HG02938 (cell line): ENCODE measurements around the gene IARS1.

Experiments used
- ATAC-seq: cut with Tn5 transposase; IDR thresholded peaks from one replicate; pipeline ENCODE4 v1.9.1; 2021; ENCODE audit warnings: mild to moderate bottlenecking, moderate library complexity; ENCODE audit not compliant: unreplicated experiment

IARS1 gene

DNA sequence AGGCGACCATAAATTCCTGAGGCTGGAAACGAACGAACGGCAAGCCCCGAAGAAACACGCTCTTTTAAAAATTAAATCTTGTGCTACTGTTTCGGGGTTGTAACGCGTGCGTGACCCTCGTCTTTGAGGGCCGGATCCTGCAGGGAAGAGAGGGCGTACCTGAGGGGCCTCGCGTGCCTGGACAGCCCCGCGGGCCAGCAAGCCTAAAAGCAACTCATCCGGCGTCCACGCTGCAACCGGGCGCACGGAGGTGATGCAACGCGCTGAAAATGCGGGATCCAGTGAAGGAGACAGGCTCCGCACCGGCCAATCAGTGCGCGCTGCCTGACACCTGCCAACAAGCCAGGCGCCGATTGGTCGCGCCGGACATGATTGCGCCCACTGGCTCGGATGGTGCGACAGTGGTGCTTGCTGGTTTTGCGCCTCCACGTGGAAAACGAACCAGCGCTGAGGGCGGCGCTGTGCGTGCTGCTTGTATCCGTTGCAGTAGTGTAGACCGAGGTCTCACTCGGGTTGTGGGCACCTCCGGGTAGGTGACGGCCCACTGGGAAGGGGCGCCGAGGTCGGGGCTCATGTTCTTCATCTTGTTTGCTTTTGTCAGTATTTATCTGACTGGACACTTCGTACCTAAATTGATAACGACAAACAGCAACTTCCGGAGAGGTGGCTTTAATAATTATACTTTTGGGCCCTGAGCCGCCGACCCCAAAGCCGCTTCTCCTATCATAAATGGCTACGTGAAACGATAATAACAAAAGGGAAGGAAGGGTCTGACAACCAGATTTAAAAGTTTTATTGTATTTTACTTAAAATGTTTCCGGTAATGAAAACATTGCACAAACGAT is at the start of gene IARS1:
IARS1 (minus strand) TSS at position 246 of the 845 bp plus-strand sequence. CDS start 4,278 bp downstream, outside the sequence.
- ATAC-seq = peak; percentile 89

DNA sequence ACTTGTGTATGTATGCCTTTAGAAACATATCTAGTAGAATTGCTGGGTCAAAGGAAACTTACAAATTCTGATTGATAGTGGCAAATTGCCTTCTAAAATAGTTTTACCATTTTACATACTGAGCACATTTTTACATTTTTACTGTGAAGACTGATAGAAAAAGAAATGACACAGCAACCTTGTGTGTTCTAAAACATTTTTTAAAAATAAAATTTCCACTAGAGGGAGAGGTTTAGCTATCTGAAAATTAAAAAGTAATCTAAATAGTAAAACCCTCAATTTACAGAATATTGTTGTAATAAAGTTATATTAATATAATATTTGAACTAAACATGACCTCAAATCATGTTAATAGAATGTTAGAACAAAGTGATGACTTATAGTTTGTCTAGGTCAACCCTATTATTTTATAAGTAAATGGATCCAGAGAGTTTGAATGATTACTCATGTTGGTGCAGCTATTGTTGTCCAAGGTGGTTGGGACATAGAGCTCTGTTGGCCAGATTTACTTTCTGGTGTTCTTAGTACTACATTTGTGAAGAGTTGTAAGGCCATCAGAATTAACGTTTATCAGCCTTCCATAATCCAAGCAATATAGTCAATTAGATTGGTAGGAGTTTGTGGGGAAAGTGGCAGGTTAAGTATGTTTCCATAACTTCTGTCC is 49.5 kb upstream of the IARS1 start:
- ATAC-seq = no peak

DNA sequence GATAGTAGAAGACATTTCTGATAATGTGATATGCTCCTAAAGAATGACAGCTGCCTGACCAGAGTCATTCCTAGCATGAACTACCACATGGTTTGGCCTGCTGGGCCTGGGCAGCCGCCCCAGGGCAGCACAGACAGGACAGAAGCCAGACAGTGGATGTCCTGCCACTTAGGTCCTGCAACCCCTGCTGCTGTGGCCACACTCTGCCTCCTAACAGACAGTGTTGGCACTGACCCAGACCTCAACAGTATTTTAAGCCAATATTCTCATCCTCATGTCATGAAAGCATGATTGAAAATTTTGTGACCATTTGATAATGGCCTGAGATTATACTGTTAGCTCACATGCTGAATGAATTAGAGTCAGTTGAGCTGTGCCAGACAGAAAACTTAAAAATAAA is 48.1 kb upstream of the IARS1 start:
- ATAC-seq = no peak

DNA sequence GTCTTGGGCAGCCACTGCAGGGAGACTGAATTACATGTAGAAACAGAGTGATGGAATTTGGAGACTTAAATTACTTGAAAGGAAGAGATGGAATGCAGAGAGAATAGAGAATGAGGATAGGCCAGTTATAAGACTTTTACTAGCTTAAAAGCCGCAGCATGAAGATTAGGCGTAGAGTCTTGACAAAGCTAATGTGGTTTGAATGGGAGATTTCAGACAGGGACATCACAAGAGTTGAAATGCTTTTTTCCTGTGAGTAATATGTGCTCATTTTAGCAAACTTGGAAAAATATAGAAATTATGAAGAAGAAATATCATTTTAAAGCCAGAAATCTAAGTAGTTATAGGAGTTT is 39.8 kb upstream of the IARS1 start:
- ATAC-seq = no peak

DNA sequence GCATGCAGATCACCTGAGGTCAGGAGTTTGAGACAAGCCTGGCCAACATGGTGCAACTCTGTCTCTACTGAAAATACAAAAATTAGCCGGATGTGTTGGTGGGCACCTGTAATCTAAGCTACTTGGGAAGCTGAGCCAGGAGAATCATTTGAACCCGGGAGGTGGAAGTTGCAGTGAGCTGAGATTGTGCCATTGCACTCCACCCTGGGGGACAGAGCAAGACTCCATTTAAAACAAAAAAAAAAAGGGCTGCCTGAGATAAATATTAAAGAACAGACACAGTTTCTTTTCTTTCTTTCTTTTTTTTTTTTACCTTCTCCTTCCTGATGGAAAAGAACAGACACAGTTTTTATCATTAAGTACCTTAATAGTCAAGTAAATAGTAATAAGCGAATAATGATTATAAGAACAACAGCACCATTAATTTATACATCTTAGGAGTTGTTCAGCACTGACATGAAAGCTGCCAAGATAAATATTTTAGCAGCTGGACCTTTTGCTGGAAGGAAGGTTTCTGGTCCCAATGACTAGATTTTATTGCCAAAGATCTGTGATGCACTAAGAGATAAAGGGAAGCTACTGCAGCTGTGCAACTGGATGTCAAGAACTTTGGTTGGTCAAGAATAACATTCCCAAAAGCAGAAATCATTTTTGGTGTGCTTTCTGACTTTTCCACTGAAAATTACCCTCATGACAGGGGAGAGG is 39.2 kb upstream of the IARS1 start:
- no peak for ATAC-seq

DNA sequence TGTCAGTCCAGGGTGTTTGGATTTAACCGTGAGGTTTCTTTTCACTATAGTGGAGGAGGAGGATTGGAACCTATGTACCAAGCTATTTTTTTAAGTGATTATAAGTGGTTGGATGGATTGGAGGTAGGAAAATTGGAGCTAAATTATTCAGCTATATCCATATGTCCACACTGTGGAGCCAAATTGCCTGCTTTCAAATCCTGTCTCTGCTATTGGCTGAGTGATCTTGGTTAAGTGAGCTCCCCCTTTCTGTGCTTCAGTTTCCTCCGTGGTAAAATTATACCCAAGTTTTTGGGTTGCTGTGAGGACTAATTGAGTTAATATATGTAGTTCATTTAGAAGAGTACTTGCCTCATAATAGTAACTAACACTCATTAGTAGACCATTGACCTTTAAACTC is 34.7 kb upstream of the IARS1 start:
- no peak for ATAC-seq

DNA sequence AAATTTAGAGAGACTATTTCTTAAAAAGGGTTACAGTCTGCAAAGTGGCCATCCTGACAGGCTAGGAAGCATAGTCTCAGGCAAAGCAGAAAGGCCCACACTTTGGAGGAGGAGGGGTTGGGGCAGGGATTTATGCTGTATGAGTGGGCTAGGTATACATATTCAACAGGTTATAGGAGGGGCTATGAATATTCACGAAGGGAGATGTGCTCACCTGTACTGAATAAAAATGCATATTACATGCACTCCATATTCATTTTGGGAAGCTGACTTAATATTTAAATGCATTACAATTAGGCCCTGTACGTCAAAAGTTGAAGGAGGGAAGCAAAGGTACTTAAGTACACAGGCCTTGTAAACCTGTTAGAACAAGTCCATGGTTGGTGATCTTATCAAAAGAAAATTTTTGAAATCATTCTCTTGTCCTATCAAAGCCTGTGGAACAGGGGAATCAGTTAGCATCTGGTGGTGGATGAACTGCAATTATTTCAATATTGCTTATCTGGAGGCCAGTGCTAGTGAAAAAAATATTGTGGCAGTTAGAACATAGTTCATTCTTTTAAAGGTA is 33.9 kb upstream of the IARS1 start:
- ATAC-seq = no peak

DNA sequence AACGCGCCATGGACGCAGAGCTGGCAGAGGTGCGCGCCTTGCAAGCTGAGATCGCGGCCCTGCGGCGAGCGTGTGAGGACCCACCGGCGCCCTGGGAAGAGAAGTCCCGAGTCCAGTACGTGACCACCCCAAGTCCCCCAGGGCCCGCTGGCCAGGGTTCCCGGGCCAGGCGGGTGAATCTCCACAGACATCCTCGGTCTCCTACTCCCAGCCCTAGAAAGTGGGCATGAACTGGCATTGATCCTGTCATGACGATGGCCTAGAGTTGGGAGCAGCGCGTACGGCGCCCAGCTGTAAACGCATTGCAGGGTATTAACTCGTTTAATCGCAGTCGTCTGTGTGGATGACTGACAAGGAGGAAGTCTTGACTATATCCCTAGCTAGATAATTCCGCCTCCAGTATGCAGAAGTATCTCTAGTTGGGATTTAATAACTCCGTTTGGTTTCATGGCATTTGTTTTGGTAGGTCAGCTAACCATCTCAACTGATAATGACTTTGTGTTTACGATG is 32.5 kb upstream of the IARS1 start:
- ATAC-seq = peak; percentile 7

DNA sequence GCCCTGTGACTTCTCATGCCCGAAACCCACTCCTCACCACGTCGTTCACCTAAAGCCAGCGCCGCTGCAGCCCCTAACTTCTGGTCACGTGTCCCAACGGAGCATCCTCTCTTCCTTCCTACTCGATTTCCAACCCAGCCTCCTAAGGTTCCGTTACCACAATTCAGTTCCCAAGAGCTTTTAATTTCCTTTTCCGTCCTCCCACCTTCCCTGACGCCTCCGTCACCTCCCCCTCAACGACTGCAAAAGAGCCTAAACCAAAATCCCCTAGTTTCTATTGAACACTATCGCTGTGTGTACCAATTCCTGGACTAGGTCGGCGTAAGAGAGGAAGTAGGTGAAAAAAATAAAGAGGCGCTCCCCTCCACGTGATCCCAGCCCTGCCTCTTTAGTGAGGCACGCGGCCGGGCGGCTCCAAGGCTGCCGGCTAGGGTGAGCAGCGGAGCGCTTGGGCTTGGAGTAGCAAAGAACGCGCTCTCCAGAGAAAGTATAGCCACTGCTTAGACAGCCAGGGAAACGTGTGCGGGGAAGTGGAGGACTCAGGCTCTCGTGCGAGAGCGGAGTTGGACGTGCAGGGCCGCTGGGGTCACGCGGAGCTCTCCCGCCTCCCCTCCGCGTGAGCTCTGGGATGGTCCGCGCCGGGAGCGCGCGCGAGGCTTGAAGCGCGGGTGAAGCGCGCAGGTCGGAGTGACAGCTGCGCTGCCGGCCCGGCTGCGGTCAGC is 31.9 kb upstream of the IARS1 start, which contains the start of the genes CENPP and NOL8:
CENPP (plus strand) TSS at position 685 of the 722 bp plus-strand sequence.
NOL8 (minus strand) TSS at position 82 of the 722 bp plus-strand sequence. CDS start 1,189 bp downstream, outside the sequence.
- ATAC-seq = peak; percentile 91

DNA sequence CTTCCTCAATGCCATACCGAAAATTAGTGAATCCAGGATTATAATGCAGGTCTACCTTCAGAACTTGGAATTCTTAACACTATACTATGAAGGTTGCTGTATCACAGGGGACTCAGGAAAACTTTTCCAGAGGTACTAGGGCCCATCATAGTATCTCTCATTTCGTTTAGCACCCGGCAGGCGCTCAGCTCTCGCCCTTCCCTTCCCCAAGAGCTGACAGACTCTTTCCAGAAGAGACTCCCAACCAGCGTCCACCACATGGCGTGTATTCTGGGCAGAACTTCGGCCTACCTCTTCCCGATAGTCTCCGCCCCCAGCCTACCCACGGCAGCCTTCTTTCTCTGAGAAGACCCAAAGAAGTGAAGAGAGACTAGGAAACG is 31.4 kb upstream of the IARS1 start:
- ATAC-seq = peak; percentile 10

DNA sequence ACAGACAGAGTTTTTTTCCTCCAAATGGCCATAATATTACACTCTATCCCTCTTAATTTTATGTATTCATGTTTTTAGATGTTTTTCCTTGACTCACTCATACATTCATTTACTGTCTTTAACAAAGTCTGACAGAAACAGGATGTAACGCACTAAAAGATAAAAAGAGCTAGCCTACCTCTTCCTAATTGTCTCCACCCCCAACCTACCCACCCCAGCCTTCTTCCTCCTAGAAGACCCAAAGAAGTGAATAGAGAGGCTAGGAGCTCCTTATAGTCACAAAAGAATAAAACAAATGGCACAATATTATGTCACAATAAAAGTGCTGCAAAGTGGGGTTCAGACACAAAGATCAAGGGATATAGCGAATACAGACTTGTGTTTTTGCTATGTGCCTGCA is 30.9 kb upstream of the IARS1 start:
- ATAC-seq = no peak

DNA sequence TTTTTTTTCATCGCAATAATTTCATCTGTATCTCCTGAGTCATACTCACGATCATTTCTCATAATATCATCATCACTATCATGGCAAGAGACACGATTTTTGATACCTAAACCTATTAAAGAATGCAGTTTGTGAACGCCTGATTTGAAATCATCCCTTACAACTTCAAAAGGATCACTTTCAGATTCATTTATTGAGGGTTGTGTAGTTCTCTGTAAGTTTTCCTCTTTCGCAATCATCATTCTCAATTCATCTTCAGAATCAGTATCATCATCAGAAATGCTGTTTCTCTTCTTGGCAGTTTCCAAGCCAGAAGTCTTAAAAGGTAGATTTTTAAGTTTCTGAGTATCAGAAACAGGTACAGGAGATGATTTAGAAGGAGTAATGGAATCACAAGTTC is 22.0 kb upstream of the IARS1 start:
- ATAC-seq = no peak

DNA sequence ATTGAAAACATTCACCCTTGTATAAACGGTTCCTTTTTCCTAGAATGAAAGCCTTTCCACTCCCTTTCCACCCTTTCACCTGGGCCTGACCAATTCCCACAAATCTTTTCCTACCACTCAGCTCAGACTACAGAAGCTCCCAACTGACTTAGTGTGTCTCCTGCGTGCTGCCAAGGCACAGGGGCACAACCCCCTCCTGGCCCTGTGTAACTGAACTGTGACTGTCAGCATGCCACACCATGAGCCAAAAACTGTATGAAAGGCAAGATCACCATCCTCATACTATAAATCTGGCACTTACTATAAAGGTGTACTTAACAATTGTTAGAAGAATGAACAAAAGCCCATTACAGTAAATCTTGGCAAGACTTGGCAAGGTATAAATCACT is 20.1 kb upstream of the IARS1 start:
- no peak for ATAC-seq

DNA sequence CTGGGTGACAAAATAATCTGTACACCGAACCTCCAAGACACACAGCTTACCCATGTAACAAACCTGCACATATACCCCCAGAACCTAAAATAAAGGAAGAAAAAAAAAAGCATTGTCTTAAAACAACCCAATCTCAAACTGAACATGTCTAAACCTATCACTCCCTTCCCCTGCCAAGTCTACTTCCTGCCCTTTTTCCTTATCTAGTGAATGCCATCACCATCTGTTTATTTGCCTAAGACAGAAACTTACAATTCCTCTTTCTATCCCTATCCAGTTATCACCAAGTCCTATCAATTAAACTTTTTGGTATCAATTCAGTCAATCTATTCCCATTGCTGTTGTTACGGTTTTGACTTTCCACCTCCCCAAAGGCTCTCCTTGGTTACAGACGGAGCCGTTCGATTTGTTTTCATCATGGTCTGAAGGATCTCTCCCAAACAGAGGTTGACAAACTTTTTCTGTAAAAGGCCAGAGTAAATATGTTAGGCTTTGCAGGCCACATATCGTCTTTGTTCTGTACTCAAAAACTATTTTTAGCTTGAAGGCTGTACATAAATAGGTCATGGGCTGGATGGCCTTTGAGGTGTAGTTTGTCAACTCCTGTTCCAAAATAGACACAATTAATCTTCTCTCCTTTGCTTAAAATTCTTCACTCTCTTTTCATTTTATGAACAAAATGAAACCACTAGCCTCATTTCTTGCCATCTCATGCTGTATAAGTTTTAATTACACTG is 19.6 kb upstream of the IARS1 start:
- ATAC-seq = no peak

DNA sequence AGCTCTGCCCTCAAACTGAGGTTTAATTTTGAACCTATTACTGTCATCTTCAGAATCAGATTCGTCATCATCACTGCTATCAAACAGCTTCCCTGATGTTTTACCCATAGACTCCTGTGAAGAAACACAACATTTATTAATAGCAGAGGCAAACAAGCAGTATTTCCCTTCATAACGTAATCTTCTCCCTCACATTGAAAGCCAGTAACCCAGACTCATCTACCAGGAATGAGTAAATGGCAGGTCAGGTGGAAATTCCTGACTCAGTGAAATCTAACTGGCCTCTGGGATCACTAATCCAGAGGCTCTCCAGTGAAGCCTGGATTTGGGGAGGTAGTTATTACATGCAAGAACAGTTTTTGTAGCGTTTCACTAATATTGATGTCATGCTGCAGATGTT is 17.1 kb upstream of the IARS1 start:
- no peak for ATAC-seq

DNA sequence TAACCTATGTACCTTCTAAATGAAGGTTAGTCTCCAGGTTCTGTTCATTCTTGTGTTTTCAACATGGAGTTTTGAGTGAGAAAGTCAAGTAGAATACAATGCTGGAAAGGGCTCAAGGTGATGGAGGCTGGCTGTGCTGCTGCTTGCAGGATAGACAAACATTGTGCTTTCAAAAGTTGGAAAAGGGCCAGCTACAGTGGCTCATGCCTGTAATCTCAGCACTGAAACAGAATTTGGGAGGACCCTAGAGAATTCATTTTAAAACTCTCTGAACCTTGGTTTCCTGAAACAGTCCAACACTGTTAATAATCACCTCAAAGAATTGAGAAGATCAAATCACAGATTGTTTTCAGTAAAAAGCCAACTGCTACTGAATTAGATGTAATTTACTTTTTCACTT is 15.4 kb upstream of the IARS1 start:
- ATAC-seq = no peak

DNA sequence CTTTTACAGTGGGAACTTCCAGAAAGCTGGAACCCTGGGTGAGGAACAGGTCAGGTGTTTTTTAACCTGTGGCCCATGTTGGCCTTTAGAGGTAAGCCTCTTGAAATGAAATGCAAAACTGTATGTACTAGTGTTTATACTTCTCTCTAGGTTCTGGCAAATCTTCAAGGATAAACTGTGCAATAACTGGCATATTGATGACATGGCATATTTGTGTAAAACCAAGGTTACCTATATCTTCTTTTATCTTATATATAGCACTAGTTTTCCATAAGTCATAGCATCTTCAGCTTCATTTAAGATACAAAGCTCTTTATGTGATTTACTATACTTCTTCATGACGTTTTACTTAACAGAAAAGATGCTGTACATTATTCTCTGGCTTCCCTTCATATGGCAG is 7.4 kb upstream of the IARS1 start:
- ATAC-seq = no peak

DNA sequence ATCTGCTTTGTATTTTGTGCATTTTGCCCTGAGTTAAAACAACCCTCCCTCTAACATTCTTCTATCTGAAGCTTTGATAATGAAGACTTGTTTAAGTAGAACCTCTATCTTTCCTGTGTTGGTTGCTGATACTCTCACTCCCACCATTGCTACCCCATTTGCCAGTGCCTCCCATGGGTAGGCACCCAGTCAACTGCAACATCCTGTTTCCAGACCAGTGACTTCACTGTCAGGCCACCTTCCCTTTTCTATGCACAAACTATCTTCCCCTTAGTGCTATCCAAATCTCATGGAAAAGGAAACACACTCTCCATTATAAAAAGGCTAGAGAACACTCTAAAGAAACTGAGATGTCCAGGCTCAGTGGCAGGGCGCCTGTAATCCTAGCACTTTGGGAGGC is 5.6 kb upstream of the IARS1 start:
- ATAC-seq = no peak

DNA sequence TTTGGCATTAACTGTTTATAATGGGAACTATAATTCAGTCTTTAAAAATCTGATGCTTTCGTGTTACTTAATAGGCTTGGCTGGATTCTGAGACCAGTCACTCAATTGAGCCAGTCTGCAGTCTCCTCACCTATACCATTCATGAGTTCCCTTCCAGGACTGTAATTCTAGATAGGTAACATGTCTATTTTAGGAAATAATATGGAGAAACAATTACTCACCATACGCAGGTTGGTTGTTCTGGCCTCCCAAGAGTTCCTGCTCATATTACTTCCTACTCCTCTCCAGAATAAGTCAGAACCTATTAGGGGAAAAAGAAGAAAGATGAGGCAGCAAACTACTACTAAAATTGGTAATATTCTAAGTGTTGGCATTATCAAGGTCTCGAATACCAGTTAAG is 4.5 kb upstream of the IARS1 start:
- no peak for ATAC-seq

DNA sequence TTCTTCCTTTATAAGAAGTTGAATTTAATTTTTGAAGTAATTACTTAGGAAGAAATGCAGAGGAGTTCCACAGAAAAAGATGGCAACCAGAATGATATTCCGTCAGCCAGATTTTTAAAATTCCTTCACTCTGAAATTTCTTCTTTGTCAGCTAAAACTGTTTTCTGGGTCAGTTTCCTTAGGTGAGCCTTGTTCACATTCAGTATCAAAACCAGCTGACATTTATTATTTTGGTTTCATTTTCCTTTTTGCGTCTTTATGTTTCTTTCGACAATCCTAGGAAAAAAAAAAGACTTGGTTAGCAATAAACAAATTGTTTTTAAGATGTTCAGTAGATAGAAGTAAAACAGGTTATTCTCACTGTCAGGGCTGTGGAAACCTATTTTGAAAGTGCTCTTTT is 4.1 kb upstream of the IARS1 start:
- ATAC-seq = no peak
